SK-N-DZ (cell line): ENCODE results near the gene NF1.
"Not testable (repeated sequence)": the region's sequence is repeated elsewhere in the genome, so short reads cannot be mapped to it uniquely, and the experiment has no call there.

Experiments
- DNase-seq: peaks from one replicate; pipeline ENCODE4 v3.0.0-alpha.2; 2015; ENCODE audit warnings: low spot score

NF1 gene

DNA sequence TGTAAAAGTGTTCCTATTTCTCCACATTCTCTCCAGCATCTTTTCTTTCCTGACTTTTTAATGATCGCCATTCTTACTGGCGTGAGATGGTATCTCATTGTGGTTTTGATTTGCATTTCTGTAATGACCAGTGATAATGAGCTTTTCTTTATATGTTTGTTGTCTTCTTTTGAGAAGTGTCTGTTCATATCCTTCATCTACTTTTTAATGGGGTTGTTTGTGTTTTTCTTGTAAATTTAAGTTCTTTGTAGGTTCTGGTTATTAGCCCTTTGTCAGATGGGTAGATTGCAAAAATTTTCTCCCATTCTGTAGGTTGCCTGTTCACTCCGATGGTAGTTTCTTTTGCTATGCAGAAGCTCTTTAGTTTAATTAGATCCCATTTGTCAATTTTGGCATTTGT is 81.4 kb downstream of the NF1 start:
- not testable (repeated sequence) for DNase-seq

DNA sequence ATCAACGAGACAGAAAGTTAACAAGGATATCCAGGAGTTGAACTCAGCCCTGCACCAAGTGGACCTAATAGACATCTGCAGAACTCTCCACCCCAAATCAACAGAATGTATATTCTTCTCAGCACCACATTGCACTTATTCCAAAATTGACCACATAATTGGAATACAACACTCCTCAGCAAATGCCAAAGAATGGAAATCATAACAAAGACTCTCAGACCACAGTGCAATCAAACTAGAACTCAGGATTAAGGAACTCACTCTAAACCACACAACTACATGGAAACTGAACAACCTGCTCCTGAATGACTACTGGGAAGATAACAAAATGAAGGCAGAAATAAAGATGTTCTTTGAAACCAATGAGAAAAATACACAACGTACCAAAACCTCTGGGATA is 84.2 kb downstream of the NF1 start:
- DNase-seq = not testable (repeated sequence)

GRCh38 chr17:31195305-31195704 is 100.5 kb downstream of the NF1 start:
- DNase-seq = no peak

DNA sequence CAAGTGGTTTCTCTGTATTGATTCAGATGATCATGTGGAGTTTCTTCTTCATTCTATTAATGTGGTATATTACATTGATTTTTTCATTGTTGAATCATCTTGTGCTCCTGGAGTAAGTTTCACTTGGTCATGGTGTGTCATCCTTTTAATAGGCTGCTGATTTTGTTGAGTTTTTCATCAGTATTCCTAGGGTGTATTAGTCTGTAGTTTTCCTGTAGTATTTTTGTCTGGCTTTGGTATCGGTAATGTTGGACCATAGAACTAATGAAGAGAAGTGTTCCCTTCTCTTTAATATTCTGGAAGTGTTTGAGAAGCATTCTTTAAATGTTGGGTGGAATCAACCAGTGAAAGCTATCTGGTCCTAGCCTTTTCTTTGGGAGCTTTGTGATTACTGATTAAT is 103.2 kb downstream of the NF1 start:
- DNase-seq = no peak

GRCh38 chr17:31198666-31199065 is 103.9 kb downstream of the NF1 start:
- DNase-seq = not testable (repeated sequence)

- no peak for DNase-seq
Measured at GRCh38 chr17:31200287-31200686, 105.5 kb downstream of the NF1 start.

GRCh38 chr17:31202968-31203367 is 108.2 kb downstream of the NF1 start:
- no peak for DNase-seq

DNA sequence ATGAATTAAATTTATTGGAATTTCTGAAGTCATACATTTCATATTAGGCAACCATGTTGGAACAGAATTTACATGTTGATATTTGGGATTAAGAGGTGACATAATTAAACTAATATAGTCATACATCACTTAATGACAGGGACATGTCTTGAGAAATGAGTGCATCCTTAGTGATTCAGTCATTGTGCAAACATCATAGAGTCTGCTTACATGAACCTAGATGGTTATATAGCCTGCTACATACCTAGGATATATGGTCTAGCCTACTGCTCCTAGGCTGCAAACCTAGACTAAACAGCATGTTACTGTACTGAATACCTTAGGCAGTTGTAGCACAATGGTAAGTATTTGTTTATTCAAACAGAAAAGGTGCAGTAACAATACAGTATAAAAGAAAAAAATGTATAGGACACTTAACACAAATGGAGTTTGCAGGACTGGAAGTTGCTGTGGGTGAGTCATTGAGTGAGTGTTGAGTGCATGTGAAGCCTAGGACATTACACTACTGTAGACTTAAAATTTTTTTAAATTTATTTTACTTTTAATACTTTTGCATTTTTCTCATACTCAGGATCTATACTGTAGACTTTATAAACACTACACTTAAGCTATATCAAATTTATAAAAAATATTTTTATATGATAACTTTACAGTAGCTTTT is 116.7 kb downstream of the NF1 start:
- DNase-seq = no peak

DNA sequence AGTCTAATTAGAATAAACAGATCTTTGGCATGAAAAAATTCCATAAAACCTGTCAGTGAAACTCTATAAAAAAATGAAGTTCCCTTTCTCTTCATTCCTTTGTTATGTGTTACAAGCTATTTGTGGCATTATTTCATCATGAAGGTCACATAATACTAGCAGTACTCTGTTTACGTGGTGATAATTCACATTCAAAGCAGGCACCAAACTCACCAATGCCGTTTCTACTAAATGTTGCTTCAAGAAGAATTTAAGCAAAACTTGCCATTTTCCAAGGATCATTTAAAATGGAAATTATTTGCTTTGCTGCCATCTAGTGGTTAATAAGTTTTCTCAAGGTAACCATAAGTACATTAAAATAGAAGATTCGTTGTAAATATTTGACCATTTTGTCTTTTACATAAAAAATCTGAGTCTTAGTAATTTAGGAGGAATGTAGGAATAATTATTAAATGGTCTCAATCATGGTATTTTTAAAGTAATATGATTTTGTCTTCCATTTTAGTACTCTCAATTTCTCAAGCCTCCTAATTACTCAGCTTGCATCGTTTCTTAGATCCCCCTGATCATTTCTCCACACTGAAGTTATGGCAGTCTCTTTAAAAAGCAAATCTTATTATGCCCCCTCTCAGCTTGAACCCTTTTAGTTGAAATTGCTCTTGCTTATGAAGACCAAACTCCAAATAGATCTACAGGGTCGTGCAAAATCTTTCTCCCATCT is 121.4 kb downstream of the NF1 start:
- peak; percentile 35 for DNase-seq

- no peak for DNase-seq
Measured at GRCh38 chr17:31224366-31224765, 129.6 kb downstream of the NF1 start.

- DNase-seq = no peak
Measured at GRCh38 chr17:31225831-31226230, 131.1 kb downstream of the NF1 start.

DNA sequence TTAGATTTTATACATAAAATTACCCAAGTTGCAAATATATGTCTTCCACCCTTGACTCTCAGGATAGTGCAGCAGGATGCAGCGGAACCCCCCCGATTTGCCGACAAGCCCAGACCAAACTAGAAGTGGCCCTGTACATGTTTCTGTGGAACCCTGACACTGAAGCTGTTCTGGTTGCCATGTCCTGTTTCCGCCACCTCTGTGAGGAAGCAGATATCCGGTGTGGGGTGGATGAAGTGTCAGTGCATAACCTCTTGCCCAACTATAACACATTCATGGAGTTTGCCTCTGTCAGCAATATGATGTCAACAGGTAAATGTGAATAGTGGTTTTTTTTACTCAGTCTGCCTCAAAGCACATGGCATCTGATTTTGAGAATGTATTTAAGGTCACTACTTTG is 131.6 kb downstream of the NF1 start:
- no peak for DNase-seq

GRCh38 chr17:31226950-31227349 is 132.2 kb downstream of the NF1 start:
- no peak for DNase-seq

GRCh38 chr17:31231852-31232251 is 137.1 kb downstream of the NF1 start:
- DNase-seq = no peak

GRCh38 chr17:31235110-31235509 is 140.3 kb downstream of the NF1 start:
- DNase-seq = no peak

GRCh38 chr17:31236137-31236536 is 141.4 kb downstream of the NF1 start:
- DNase-seq = no peak

DNA sequence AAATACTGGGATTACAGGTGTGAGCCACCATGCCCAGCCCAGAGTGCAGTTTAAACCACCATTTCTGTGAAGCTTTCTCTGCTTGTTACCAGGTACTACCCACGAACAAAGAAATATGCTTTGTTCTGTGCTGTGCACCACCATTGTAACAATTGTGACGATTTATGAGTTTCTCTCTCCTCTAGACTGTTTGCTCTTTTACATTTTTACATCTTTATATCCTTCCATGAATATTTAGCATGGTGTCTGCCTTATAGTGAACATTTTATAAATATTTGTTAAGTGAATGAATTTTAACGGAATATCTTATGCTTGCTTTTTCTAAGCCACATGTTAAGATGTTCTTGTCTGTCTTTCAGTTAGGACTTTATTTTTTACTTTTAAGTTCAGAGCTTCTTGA is 141.9 kb downstream of the NF1 start:
- no peak for DNase-seq

- no peak for DNase-seq
Measured at GRCh38 chr17:31241116-31241515, 146.3 kb downstream of the NF1 start.

GRCh38 chr17:31248986-31249834 is 154.4 kb downstream of the NF1 start:
- DNase-seq = no peak

DNA sequence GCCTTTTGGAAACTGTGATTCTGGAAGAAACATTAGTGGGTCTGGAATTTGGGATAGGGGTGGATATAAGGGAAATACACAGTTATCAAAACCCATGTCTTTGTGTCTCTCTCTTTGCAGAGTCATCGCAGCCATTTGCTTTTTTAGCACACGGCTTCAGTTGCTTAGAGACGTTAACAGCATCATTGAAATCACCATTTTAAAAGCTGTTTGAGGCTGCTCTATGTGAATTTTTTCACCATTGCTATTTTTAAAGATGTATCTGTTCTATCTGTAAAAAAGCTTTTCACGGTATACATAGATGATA is 155.0 kb downstream of the NF1 start:
- no peak for DNase-seq

DNA sequence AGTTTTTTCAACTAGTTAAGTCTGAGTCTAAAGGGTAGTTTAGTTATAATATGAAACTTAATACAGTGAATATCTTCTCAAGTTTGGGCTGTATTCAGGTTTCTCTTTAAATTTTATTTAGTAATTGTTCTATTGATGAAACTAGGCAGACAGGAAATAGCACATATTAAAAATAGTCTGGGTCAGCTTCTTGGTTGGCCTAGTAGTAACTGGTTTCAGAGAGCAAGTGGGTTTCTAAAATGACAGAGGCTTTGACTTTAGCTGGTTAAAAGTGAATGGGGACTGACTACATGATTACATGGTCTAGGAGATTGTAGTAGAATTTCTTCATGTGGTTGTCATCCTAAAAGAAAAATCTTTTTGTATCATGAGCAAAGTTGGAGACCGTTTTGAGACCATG is 155.5 kb downstream of the NF1 start:
- DNase-seq = no peak

DNA sequence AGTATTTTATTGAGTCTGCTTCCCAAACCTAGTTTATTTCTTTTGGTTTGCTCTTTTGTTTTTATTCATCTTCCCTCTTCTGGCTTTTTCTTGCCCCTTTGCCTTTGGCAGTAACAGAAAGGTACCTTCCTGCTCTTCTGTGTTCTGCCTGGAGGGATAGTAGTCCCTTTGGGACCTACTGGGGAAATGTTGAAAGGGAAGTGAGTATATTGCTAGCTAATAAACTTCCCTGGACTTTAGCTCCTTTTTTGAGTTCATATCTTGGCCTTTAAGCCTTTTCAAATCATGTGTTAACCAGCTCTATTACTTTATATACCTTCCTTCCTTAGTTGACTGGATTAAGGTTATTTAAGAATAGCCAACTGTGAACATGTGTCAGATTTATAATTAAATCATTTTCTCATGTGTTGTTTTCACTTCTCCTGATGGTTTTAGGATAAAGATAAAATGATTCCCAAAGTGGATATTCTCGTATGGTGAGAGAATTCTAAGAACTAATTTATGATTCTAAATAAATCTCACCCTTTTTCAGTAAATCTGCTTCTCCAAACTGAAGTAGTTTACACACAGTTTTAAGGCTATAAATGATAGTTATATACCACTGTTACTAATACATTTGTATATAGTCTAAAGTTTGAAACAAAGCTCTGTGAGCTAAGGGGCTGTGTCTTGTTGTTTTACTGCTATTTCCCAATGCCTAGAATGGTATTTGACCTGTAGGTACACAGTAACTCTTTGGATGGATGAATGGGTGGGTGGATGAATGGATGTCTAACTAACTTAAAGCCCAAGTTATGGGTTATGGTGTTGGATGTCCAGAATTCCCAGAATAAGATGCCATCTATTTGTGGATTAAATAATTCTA is 156.6 kb downstream of the NF1 start:
- no peak for DNase-seq
